ENCODE results near the gene AZU1. TPM values are rescaled to one million over a fixed set of nuclear protein-coding genes. Genes with fewer than 3 reads are reported as not detected.

The AZU1 gene
- total RNA-seq, 4 donors from 2014 or later, result 0.68 TPM; not detected in 3

GRCh38 chr19:867301-867793, 39.7 kb downstream of the AZU1 start:
- TF ChIP-seq, protein P1, sequence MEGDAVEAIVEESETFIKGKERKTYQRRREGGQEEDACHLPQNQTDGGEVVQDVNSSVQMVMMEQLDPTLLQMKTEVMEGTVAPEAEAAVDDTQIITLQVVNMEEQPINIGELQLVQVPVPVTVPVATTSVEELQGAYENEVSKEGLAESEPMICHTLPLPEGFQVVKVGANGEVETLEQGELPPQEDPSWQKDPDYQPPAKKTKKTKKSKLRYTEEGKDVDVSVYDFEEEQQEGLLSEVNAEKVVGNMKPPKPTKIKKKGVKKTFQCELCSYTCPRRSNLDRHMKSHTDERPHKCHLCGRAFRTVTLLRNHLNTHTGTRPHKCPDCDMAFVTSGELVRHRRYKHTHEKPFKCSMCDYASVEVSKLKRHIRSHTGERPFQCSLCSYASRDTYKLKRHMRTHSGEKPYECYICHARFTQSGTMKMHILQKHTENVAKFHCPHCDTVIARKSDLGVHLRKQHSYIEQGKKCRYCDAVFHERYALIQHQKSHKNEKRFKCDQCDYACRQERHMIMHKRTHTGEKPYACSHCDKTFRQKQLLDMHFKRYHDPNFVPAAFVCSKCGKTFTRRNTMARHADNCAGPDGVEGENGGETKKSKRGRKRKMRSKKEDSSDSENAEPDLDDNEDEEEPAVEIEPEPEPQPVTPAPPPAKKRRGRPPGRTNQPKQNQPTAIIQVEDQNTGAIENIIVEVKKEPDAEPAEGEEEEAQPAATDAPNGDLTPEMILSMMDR (IDR thresholded peaks at IDR 0.05; ENCODE audit: low read depth), result no peak

- TF ChIP-seq, protein P1 (IDR thresholded peaks at IDR 0.05; ENCODE audit: low read depth), result no peak
These were observed 40.3 kb downstream of the AZU1 start for GRCh38 chr19:867855-868457.

- TF ChIP-seq, protein P1 (IDR thresholded peaks at IDR 0.05; ENCODE audit: low read depth), result no peak
These were observed 41.0 kb downstream of the AZU1 start for GRCh38 chr19:868458-869244.

GRCh38 chr19:869245-870177, 41.9 kb downstream of the AZU1 start:
- TF ChIP-seq, protein P1 (IDR thresholded peaks at IDR 0.05; ENCODE audit: low read depth), result no peak

DNA sequence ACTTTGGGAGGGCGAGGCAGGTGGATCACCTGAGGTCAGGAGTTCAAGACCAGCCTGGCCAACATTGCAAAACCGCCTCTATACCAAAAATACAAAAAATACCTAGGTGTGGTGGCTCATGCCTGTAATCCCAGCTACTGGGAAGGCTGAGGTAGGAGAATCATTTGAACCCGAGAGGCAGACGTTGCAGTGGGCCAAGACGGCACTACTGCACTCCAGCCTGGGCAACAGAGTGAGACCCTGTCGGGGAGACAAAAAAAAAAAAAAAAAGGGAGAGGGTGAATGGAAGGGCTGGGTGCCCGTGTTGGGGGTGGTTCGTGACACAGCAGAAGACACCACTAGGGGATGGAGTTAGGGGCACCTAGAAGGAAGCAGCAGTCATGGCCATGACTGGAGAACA, 42.7 kb downstream of the AZU1 start:
- TF ChIP-seq, protein P1 (IDR thresholded peaks at IDR 0.05; ENCODE audit: low read depth), result no peak

DNA sequence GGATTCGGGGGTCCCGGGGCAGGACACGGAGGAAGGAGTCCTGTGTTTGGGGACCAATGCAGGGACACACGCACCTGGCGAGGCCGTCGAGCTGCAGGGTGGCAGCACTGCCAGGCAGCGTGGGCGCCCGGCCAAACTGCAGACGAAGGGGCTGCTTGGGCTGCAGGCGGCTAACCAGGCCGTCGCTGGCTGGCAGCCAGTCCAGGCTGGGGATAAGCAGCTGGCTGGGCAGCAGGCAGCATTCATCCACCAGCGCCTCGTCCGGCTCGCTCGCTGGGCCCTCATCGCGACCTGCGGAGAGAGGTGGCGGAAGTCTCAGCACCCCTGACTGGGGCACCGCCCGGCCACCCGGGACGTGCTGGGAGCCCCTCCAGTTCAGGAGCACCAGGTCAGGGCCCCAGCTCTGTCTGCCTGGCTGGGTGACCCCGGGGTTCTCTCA, 43.3 kb downstream of the AZU1 start:
- TF ChIP-seq, protein P1 (IDR thresholded peaks at IDR 0.05; ENCODE audit: low read depth), result no peak
